ENCODE measurements around the gene DCAF5. TPM values are rescaled to one million over a fixed set of nuclear protein-coding genes. Genes with fewer than 3 reads are reported as not detected.

The DCAF5 gene
- total and polyA plus RNA-seq, 2 of the 13 experiments (the other 11 are each of a cell fraction or from before 2014, with no cell fraction given) = 13.4 to 31.6 TPM

GRCh38 chr14:69129264-69129880, 23.5 kb downstream of the DCAF5 start (continued):
- TF ChIP-seq, protein P1, sequence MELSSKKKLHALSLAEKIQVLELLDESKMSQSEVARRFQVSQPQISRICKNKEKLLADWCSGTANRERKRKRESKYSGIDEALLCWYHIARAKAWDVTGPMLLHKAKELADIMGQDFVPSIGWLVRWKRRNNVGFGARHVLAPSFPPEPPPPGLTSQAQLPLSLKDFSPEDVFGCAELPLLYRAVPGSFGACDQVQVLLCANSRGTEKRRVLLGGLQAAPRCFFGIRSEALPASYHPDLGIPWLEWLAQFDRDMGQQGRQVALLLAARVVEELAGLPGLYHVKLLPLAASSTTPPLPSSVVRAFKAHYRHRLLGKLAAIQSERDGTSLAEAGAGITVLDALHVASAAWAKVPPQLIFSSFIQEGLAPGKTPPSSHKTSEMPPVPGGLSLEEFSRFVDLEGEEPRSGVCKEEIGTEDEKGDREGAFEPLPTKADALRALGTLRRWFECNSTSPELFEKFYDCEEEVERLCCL (CRISPR knock-in tag; IDR thresholded peaks at IDR 0.05; ENCODE audit: borderline replicate concordance) = no peak
- TF ChIP-seq, protein P2, sequence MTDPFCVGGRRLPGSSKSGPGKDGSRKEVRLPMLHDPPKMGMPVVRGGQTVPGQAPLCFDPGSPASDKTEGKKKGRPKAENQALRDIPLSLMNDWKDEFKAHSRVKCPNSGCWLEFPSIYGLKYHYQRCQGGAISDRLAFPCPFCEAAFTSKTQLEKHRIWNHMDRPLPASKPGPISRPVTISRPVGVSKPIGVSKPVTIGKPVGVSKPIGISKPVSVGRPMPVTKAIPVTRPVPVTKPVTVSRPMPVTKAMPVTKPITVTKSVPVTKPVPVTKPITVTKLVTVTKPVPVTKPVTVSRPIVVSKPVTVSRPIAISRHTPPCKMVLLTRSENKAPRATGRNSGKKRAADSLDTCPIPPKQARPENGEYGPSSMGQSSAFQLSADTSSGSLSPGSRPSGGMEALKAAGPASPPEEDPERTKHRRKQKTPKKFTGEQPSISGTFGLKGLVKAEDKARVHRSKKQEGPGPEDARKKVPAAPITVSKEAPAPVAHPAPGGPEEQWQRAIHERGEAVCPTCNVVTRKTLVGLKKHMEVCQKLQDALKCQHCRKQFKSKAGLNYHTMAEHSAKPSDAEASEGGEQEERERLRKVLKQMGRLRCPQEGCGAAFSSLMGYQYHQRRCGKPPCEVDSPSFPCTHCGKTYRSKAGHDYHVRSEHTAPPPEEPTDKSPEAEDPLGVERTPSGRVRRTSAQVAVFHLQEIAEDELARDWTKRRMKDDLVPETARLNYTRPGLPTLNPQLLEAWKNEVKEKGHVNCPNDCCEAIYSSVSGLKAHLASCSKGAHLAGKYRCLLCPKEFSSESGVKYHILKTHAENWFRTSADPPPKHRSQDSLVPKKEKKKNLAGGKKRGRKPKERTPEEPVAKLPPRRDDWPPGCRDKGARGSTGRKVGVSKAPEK (CRISPR knock-in tag; IDR thresholded peaks at IDR 0.05; ENCODE audit: borderline replicate concordance) = no peak
- no peak for TF ChIP-seq TOE1 (CRISPR knock-in tag; IDR thresholded peaks at IDR 0.05)
- no peak for TF ChIP-seq ZNF281 (CRISPR knock-in tag; IDR thresholded peaks at IDR 0.05; ENCODE audit: borderline replicate concordance)
- TF ChIP-seq MED8 (CRISPR knock-in tag; IDR thresholded peaks at IDR 0.05; ENCODE audit: insufficient replicate concordance) = no peak
- TF ChIP-seq ZNF24 (IDR thresholded peaks at IDR 0.05) = 0 out of 2 replicates have a peak, but pooled peaks have one; percentile 5
- peak; percentile 56 for TF ChIP-seq XRCC5 (optimal IDR thresholded peaks at IDR 0.05; ENCODE audit: low read length)
- 0 out of 2 replicates have a peak, but pooled peaks have one; percentile 17 for TF ChIP-seq ERF (CRISPR knock-in tag; IDR thresholded peaks at IDR 0.05)
- no peak for TF ChIP-seq ZNF263 (CRISPR knock-in tag; IDR thresholded peaks at IDR 0.05)
- no peak for TF ChIP-seq AGO1 (IDR thresholded peaks at IDR 0.05; ENCODE audit: low read depth, low read length, poor library complexity, severe bottlenecking)
- TF ChIP-seq ZFY (CRISPR knock-in tag; IDR thresholded peaks at IDR 0.05) = 0 out of 2 replicates have a peak, but pooled peaks have one; percentile 19
- peak; percentile 28; the same call in 1 of the 2 replicates for TF ChIP-seq SALL1 (CRISPR knock-in tag; IDR thresholded peaks at IDR 0.05)
- TF ChIP-seq, protein P3, sequence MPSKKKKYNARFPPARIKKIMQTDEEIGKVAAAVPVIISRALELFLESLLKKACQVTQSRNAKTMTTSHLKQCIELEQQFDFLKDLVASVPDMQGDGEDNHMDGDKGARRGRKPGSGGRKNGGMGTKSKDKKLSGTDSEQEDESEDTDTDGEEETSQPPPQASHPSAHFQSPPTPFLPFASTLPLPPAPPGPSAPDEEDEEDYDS (CRISPR knock-in tag; IDR thresholded peaks at IDR 0.05) = 0 out of 2 replicates have a peak, but pooled peaks have one; percentile 22
- TF ChIP-seq MED1 (CRISPR knock-in tag; IDR thresholded peaks at IDR 0.05) = no peak
- TF ChIP-seq FOXA3 (CRISPR knock-in tag; IDR thresholded peaks at IDR 0.05) = peak; percentile 26; the same call in 1 of the 2 replicates
- no peak for TF ChIP-seq ZBTB20 (CRISPR knock-in tag; IDR thresholded peaks at IDR 0.05; ENCODE audit: borderline replicate concordance, low read depth)
- TF ChIP-seq FOSL2 (CRISPR knock-in tag; IDR thresholded peaks at IDR 0.05) = peak; percentile 40; the same call in 1 of the 2 replicates
- TF ChIP-seq ZNF501 (CRISPR knock-in tag; IDR thresholded peaks at IDR 0.05) = peak; percentile 34; the same call in 1 of the 2 replicates

All from HepG2 (cell line).